H9 (cell line): ENCODE data around the gene STARD7. TPM values are rescaled to one million over a fixed set of nuclear protein-coding genes. Genes with fewer than 3 reads are reported as not detected.

Experiments
- DNase-seq: peaks from one replicate; pipeline ENCODE4 v3.0.0-alpha.2; 2017
- H2AFZ ChIP-seq: one replicate; pipeline ENCODE4 v1.6.1; 2013; ENCODE audit warnings: mild to moderate bottlenecking, low read length, control low read depth, moderate library complexity
- H2AK5ac ChIP-seq: 2 replicates; pipeline ENCODE4 v1.6.1; 2013; ENCODE audit warnings: low read length, control low read depth, mixed read lengths; ENCODE audit not compliant: insufficient read length
- H2BK120ac ChIP-seq: one replicate; pipeline ENCODE4 v1.6.1; 2013; ENCODE audit warnings: low read depth, mild to moderate bottlenecking, low read length, control low read depth, inconsistent platforms; ENCODE audit not compliant: poor library complexity, severe bottlenecking
- H2BK12ac ChIP-seq: 2 replicates; pipeline ENCODE4 v1.6.1; 2013; ENCODE audit warnings: low read length, control low read depth, mixed read lengths, low read depth; ENCODE audit not compliant: insufficient read length
- H2BK15ac ChIP-seq: 2 replicates; pipeline ENCODE4 v1.6.1; 2013; ENCODE audit warnings: low read depth, low read length, control low read depth
- H2BK20ac ChIP-seq: one replicate; pipeline ENCODE4 v1.6.1; 2013; ENCODE audit warnings: low read depth, mild to moderate bottlenecking, low read length, control low read depth, inconsistent platforms; ENCODE audit not compliant: poor library complexity, severe bottlenecking
- H2BK5ac ChIP-seq: 2 replicates; pipeline ENCODE4 v1.6.1; 2013; ENCODE audit warnings: low read length, control low read depth, mixed read lengths; ENCODE audit not compliant: insufficient read length
- H3K14ac ChIP-seq: 2 replicates; pipeline ENCODE4 v1.6.1; 2013; ENCODE audit warnings: low read length, control low read depth; ENCODE audit not compliant: insufficient read depth
- H3K18ac ChIP-seq: 2 replicates; pipeline ENCODE4 v1.6.1; 2013; ENCODE audit warnings: low read depth, mild to moderate bottlenecking, mixed read lengths, low read length, control low read depth; ENCODE audit not compliant: insufficient read length
- H3K23ac ChIP-seq: 2 replicates; pipeline ENCODE4 v1.6.1; 2013; ENCODE audit warnings: low read length, control low read depth, mixed read lengths, low read depth; ENCODE audit not compliant: insufficient read length
- H3K23me2 ChIP-seq: 2 replicates; pipeline ENCODE4 v1.6.1; 2013; ENCODE audit warnings: low read depth, mild to moderate bottlenecking, mixed read lengths, low read length, control low read depth; ENCODE audit not compliant: insufficient read length, poor library complexity, severe bottlenecking
- H3K27ac ChIP-seq: 2 replicates; pipeline ENCODE4 v1.5.1; 2013; ENCODE audit warnings: low read length, control low read depth, mixed read lengths, low read depth; ENCODE audit not compliant: insufficient read length
- H3K27me3 ChIP-seq: 2 replicates; pipeline ENCODE4 v1.6.1; 2013; ENCODE audit warnings: low read length, control low read depth, inconsistent platforms; ENCODE audit not compliant: insufficient read depth
- H3K4ac ChIP-seq: 2 replicates; pipeline ENCODE4 v1.6.1; 2013; ENCODE audit warnings: low read depth, mild to moderate bottlenecking, control low read depth, inconsistent platforms, low read length, moderate library complexity
- H3K4me1 ChIP-seq: 2 replicates; pipeline ENCODE4 v1.6.1; 2013; ENCODE audit warnings: low read length, control low read depth, inconsistent platforms; ENCODE audit not compliant: insufficient read depth
- H3K4me2 ChIP-seq: 2 replicates; pipeline ENCODE4 v1.6.1; 2013; ENCODE audit warnings: low read length, control low read depth, mixed read lengths; ENCODE audit not compliant: insufficient read length, insufficient read depth
- H3K56ac ChIP-seq: 2 replicates; pipeline ENCODE4 v1.6.1; 2013; ENCODE audit warnings: low read depth, mild to moderate bottlenecking, mixed read lengths, low read length, control low read depth; ENCODE audit not compliant: insufficient read length
- H3K79me1 ChIP-seq: 2 replicates; pipeline ENCODE4 v1.6.1; 2013; ENCODE audit warnings: low read depth, mild to moderate bottlenecking, moderate library complexity, low read length, control low read depth, inconsistent platforms; ENCODE audit not compliant: insufficient read depth, poor library complexity, severe bottlenecking
- H3K79me2 ChIP-seq: 2 replicates; pipeline ENCODE4 v1.6.1; 2013; ENCODE audit warnings: low read length, control low read depth, inconsistent platforms; ENCODE audit not compliant: insufficient read depth
- H3K9ac ChIP-seq: 2 replicates; pipeline ENCODE4 v1.6.1; 2013; ENCODE audit warnings: low read length, control low read depth, mixed read lengths; ENCODE audit not compliant: insufficient read length; ENCODE audit errors: extremely low read depth
- H3K9me3 ChIP-seq: one replicate; pipeline ENCODE4 v1.6.1; 2013; ENCODE audit warnings: low read depth, low read length, inconsistent platforms; ENCODE audit not compliant: control insufficient read depth
- H3T11ph ChIP-seq: one replicate; pipeline ENCODE4 v1.6.1; 2013; ENCODE audit warnings: mild to moderate bottlenecking, low read length, control low read depth, inconsistent platforms
- H4K20me1 ChIP-seq: one replicate; pipeline ENCODE4 v1.6.1; 2013; ENCODE audit not compliant: control insufficient read depth, insufficient read length, insufficient read depth
- H4K5ac ChIP-seq: 2 replicates; pipeline ENCODE4 v1.6.1; 2013; ENCODE audit warnings: low read depth, mild to moderate bottlenecking, mixed read lengths, low read length, control low read depth; ENCODE audit not compliant: insufficient read length
- H4K8ac ChIP-seq: replicated peaks from 2 replicates; pipeline ENCODE4 v1.6.1; 2013; ENCODE audit warnings: low read length, control low read depth, mixed read lengths, low read depth; ENCODE audit not compliant: insufficient read length
- H4K91ac ChIP-seq: 2 replicates; pipeline ENCODE4 v1.6.1; 2013; ENCODE audit warnings: low read depth, mild to moderate bottlenecking, moderate library complexity, mixed read lengths, low read length, control low read depth; ENCODE audit not compliant: insufficient read length
- H3K27ac Mint-ChIP-seq, 3 experiments: 2 replicates in 2 of 3; 3 replicates in 1 of 3; pipeline ENCODE4 v1.8.0; 2020 to 2021; ENCODE audit warnings: mixed read lengths in 3 of 3, mild to moderate bottlenecking in 1 of 3, moderate library complexity in 1 of 3
- H3K27me3 Mint-ChIP-seq: 2 replicates; pipeline ENCODE4 v1.8.0; 2021; ENCODE audit warnings: low read depth, mild to moderate bottlenecking, moderate library complexity, mixed read lengths
- H3K36me3 Mint-ChIP-seq, 3 experiments: 2 replicates in 2 of 3; 3 replicates in 1 of 3; pipeline ENCODE4 v1.8.0; 2020 to 2021; ENCODE audit warnings: low read depth in 3 of 3, mixed read lengths in 3 of 3; ENCODE audit not compliant: insufficient read depth in 1 of 3
- H3K4me1 Mint-ChIP-seq, 2 experiments: 2 replicates each; pipeline ENCODE4 v1.8.0; 2020; ENCODE audit warnings: mixed read lengths in 2 of 2
- H3K4me3 Mint-ChIP-seq, 2 experiments: 2 replicates in 1 of 2; 3 replicates in 1 of 2; pipeline ENCODE4 v1.8.0; 2020 to 2021; ENCODE audit warnings: mild to moderate bottlenecking in 2 of 2, mixed read lengths in 2 of 2, moderate library complexity in 1 of 2
- H3K9me3 Mint-ChIP-seq, 2 experiments: 2 replicates in 1 of 2; 3 replicates in 1 of 2; pipeline ENCODE4 v1.8.0; 2020; ENCODE audit warnings: mild to moderate bottlenecking in 2 of 2, mixed read lengths in 2 of 2, moderate library complexity in 1 of 2
- WGBS: extraction: QIAGEN DNeasy Blood & Tissue Kit; methylation state at CpG from one replicate; pipeline ENCODE4 v1.1.7; 2013; ENCODE audit warnings: missing lambda C conversion rate, low lambda C conversion rate, mixed read lengths; ENCODE audit not compliant: insufficient read length; ENCODE audit errors: extremely low coverage; 5-methylcytosine and 5-hydroxymethylcytosine counted together
- total RNA-seq: library from RNA; stranded (reverse); gene quantifications from 2 replicates; pipeline ENCODE4 v1.2.1, GENCODE V29; 2021
- TF ChIP-seq, protein P1 (sequence below): fragments of 200-600 bp; sonication (generic); conservative IDR thresholded peaks from 3 replicates; pipeline ENCODE4 v1.8.0; 2021; ENCODE audit warnings: antibody characterized with exemption, mild to moderate bottlenecking

Gene STARD7
- total RNA-seq, 1 experiment from 2014 or later = 212 TPM

DNA sequence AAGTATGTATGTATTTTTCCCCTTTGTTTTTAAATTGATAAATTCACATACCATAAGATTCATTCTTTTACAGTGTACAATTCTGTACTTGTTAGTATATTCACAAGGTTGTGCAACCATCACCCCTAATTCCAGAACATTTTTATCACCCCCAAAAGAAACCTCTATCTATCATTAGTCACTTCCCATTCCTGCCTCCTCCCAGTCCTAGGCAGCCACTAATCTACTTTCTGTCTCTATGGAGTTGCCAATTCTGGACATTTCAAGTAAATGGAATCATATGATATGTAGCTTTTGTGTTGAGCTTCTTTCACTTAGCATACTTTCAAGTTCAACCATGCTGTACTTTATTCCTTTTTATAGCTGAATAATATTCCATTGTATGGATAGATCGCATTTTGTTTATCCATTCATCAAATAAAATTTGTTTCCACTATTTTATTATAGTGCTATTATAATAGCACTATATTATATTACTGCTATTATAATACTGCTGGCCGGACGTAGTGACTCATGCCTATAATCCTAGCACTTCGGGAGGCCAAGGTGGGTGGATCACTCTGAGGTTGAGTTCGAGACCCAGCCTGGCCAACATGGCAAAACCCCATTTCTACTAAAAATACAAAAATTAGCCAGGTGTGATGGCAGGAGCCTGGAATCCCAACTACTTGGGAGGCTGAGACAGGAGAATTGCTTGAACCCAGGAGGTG lies 10.9 kb downstream of the STARD7 start:
- no peaks in the 10 kb centered on the region; the same call in 1 of the 2 replicates for H3K4me1 ChIP-seq
- H3T11ph ChIP-seq = no peak overlapping the region
- no peak overlapping the region for H2AK5ac ChIP-seq
- no peak overlapping the region for H2AFZ ChIP-seq
- H3K23me2 ChIP-seq = no peaks in the 10 kb centered on the region
- no peak overlapping the region for H4K8ac ChIP-seq
- no peak overlapping the region for H3K18ac ChIP-seq
- no peak overlapping the region for H2BK5ac ChIP-seq
- no peak overlapping the region for H3K23ac ChIP-seq
- no peak overlapping the region for H4K91ac ChIP-seq
- no CpG with 5 or more reads among the region's 5 CpGs for WGBS
- no peak overlapping the region for H2BK12ac ChIP-seq
- no peak overlapping the region for H2BK20ac ChIP-seq
- H3K79me1 ChIP-seq = peaks cover 8% of the 10 kb centered on the region
- peaks cover 19% of the 10 kb centered on the region in 2 experiments for H3K4me1 Mint-ChIP-seq
- no peak overlapping the region for H3K4me3 Mint-ChIP-seq
- no peak overlapping the region for H3K56ac ChIP-seq
- H2BK15ac ChIP-seq = no peak overlapping the region
- H3K9me3 ChIP-seq = no peaks in the 10 kb centered on the region
- H3K79me2 ChIP-seq = peaks cover 26% of the 10 kb centered on the region; the same call in 1 of the 2 replicates
- H3K27ac Mint-ChIP-seq = no peak overlapping the region
- H3K27me3 ChIP-seq = no peaks in the 10 kb centered on the region
- no peaks in the 10 kb centered on the region for H3K27me3 Mint-ChIP-seq
- H3K9me3 Mint-ChIP-seq = no peaks in the 10 kb centered on the region
- no peak overlapping the region for H3K4ac ChIP-seq
- no peak overlapping the region for H2BK120ac ChIP-seq
- H3K14ac ChIP-seq = no peak overlapping the region
- no peak overlapping the region for H4K5ac ChIP-seq
- no peak for DNase-seq
- H3K9ac ChIP-seq = no peak overlapping the region
- TF ChIP-seq, protein P1, sequence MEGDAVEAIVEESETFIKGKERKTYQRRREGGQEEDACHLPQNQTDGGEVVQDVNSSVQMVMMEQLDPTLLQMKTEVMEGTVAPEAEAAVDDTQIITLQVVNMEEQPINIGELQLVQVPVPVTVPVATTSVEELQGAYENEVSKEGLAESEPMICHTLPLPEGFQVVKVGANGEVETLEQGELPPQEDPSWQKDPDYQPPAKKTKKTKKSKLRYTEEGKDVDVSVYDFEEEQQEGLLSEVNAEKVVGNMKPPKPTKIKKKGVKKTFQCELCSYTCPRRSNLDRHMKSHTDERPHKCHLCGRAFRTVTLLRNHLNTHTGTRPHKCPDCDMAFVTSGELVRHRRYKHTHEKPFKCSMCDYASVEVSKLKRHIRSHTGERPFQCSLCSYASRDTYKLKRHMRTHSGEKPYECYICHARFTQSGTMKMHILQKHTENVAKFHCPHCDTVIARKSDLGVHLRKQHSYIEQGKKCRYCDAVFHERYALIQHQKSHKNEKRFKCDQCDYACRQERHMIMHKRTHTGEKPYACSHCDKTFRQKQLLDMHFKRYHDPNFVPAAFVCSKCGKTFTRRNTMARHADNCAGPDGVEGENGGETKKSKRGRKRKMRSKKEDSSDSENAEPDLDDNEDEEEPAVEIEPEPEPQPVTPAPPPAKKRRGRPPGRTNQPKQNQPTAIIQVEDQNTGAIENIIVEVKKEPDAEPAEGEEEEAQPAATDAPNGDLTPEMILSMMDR = no peak
- peaks cover 24 to 33% (median 28%) of the 10 kb centered on the region in 3 experiments for H3K36me3 Mint-ChIP-seq
- no peak overlapping the region for H3K27ac ChIP-seq
- no peak overlapping the region for H3K4me2 ChIP-seq
- H4K20me1 ChIP-seq = no peaks in the 10 kb centered on the region
